ENCODE results near the gene SMAD5.

The SMAD5 gene

GRCh38 chr5:136226401-136226800, 93.8 kb downstream of the SMAD5 start:
- no peak for DNase-seq

GRCh38 chr5:136228136-136228757, 95.6 kb downstream of the SMAD5 start:
- DNase-seq: no peak

GRCh38 chr5:136230176-136230575, 97.5 kb downstream of the SMAD5 start:
- DNase-seq: no peak

- no peak for DNase-seq
Measured at GRCh38 chr5:136232316-136232715, 99.7 kb downstream of the SMAD5 start.
